ENCODE measurements around the gene CBX3.
A peak's percentile ranks its signal among the peaks of the same experiment; 100 is the strongest.

DNA sequence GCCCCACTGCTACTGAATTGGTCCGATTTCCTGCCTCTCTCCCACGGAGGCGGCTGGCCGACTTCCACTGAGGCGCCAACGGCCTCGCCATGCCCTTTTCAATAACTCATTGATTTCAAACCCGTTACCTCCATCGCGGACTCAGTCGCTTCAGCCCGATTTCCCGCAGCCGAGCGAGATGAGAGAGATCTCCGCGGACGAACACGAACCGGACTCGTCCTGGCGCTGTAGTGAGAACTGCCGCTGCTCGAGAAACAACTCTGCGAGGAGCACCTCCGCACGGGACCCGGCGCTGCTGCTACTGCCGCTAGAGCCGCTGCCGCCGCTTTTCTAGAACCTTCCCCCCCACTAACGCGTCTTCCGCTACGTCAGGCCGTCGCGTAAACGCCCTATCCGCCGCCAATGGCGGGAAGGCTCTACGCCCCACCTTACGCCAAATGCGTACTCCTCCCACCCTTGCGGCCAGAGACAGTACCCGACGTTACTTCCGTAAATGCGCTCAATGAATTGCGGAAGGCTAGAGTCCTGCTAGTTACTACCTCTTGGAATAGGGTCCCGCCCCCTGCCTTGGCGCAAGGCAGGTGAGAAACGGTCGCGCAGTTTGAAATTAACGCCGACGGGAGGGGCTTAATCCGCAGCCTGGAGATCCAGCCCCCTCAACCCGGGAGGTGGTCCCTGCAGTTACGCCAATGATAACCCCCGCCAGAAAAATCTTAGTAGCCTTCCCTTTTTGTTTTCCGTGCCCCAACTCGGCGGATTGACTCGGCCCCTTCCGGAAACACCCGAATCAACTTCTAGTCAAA is 900 bp upstream of the CBX3 start, which contains the start of gene HNRNPA2B1:
- TF ChIP-seq, protein P1, sequence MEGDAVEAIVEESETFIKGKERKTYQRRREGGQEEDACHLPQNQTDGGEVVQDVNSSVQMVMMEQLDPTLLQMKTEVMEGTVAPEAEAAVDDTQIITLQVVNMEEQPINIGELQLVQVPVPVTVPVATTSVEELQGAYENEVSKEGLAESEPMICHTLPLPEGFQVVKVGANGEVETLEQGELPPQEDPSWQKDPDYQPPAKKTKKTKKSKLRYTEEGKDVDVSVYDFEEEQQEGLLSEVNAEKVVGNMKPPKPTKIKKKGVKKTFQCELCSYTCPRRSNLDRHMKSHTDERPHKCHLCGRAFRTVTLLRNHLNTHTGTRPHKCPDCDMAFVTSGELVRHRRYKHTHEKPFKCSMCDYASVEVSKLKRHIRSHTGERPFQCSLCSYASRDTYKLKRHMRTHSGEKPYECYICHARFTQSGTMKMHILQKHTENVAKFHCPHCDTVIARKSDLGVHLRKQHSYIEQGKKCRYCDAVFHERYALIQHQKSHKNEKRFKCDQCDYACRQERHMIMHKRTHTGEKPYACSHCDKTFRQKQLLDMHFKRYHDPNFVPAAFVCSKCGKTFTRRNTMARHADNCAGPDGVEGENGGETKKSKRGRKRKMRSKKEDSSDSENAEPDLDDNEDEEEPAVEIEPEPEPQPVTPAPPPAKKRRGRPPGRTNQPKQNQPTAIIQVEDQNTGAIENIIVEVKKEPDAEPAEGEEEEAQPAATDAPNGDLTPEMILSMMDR (IDR thresholded peaks at IDR 0.05 in 4 of 5, conservative IDR thresholded peaks at IDR 0.05 in 1 of 5), result peak in 1 of 5 experiments; percentile 15
- peak; percentile 100 for TF ChIP-seq POLR2A (IDR thresholded peaks at IDR 0.05)
